Putamen (tissue), 1 donor: Measurements from ENCODE around the gene ZNF654.
"Not testable (repeated sequence)": the region's sequence is repeated elsewhere in the genome, so short reads cannot be mapped to it uniquely, and the experiment has no call there.

Source experiments
- DNase-seq: peaks from one replicate; pipeline ENCODE4 v3.0.0-alpha.2; 2016; ENCODE audit warnings: low spot score

ZNF654 gene

GRCh38 chr3:88061746-88062145 lies 2.7 kb downstream of the ZNF654 start:
- DNase-seq = no peak

GRCh38 chr3:88075072-88075471 lies 16.0 kb downstream of the ZNF654 start:
- no peak for DNase-seq

GRCh38 chr3:88075497-88075896 lies 16.4 kb downstream of the ZNF654 start:
- no peak for DNase-seq

- DNase-seq = no peak
Observed at GRCh38 chr3:88076712-88077111, 17.7 kb downstream of the ZNF654 start.

GRCh38 chr3:88078932-88079331 lies 19.9 kb downstream of the ZNF654 start:
- no peak for DNase-seq

- DNase-seq = no peak
Observed at GRCh38 chr3:88082854-88083253, 23.8 kb downstream of the ZNF654 start.

- DNase-seq = no peak
Observed at GRCh38 chr3:88084097-88084501, 25.0 kb downstream of the ZNF654 start.

- DNase-seq = no peak
Observed at GRCh38 chr3:88090681-88091080, 31.6 kb downstream of the ZNF654 start.

- no peak for DNase-seq
Observed at GRCh38 chr3:88092270-88092669, 33.2 kb downstream of the ZNF654 start.

GRCh38 chr3:88093266-88093665 lies 34.2 kb downstream of the ZNF654 start:
- DNase-seq = no peak

GRCh38 chr3:88101142-88101541 lies 42.1 kb downstream of the ZNF654 start:
- no peak for DNase-seq

GRCh38 chr3:88105325-88105724 lies 46.3 kb downstream of the ZNF654 start:
- no peak for DNase-seq

GRCh38 chr3:88112289-88112688 lies 53.2 kb downstream of the ZNF654 start:
- DNase-seq = no peak

GRCh38 chr3:88113311-88114162 lies 54.5 kb downstream of the ZNF654 start:
- peak; percentile 62 for DNase-seq

- no peak for DNase-seq
Observed at GRCh38 chr3:88114878-88115549, 56.0 kb downstream of the ZNF654 start.

- DNase-seq = no peak
Observed at GRCh38 chr3:88117683-88118082, 58.6 kb downstream of the ZNF654 start.

GRCh38 chr3:88118603-88119002 lies 59.5 kb downstream of the ZNF654 start:
- DNase-seq = not testable (repeated sequence)

- no peak for DNase-seq
Observed at GRCh38 chr3:88123526-88123925, 64.5 kb downstream of the ZNF654 start.

GRCh38 chr3:88131695-88132094 lies 72.6 kb downstream of the ZNF654 start:
- DNase-seq = no peak

GRCh38 chr3:88132894-88133293 lies 73.8 kb downstream of the ZNF654 start:
- DNase-seq = no peak

GRCh38 chr3:88133711-88134263 lies 74.7 kb downstream of the ZNF654 start:
- no peak for DNase-seq

GRCh38 chr3:88137836-88138235 lies 78.8 kb downstream of the ZNF654 start:
- DNase-seq = no peak

- DNase-seq = no peak
Observed at GRCh38 chr3:88141458-88142083, 82.5 kb downstream of the ZNF654 start.
